Ishikawa (cell line): ENCODE measurements around the gene CAPS.

Experiments used
- CEBPB ChIP-seq: IDR thresholded peaks from 2 replicates; pipeline ENCODE4 v1.6.1; 2012
- CREB1 ChIP-seq: IDR thresholded peaks from 2 replicates; pipeline ENCODE4 v1.6.1; 2012; ENCODE audit warnings: low read depth
- EGR1 ChIP-seq: IDR thresholded peaks from 2 replicates; pipeline ENCODE4 v1.6.1; 2012
- EP300 ChIP-seq: IDR thresholded peaks from 2 replicates; pipeline ENCODE4 v1.6.1; 2012; ENCODE audit warnings: borderline replicate concordance
- FOXM1 ChIP-seq: IDR thresholded peaks from 2 replicates; pipeline ENCODE4 v1.6.1; 2012; ENCODE audit warnings: low read depth, borderline replicate concordance
- MAX ChIP-seq: IDR thresholded peaks from 2 replicates; pipeline ENCODE4 v1.6.1; 2012
- NFIC ChIP-seq: IDR thresholded peaks from 2 replicates; pipeline ENCODE4 v1.6.1; 2012
- RAD21 ChIP-seq: IDR thresholded peaks from 2 replicates; pipeline ENCODE4 v1.6.1; 2012; ENCODE audit warnings: low read depth
- REST ChIP-seq: IDR thresholded peaks from 2 replicates; pipeline ENCODE4 v1.6.1; 2012; ENCODE audit warnings: low read depth, mild to moderate bottlenecking
- TAF1 ChIP-seq: IDR thresholded peaks from 2 replicates; pipeline ENCODE4 v1.6.1; 2012; ENCODE audit warnings: low read depth, mild to moderate bottlenecking
- TCF12 ChIP-seq: IDR thresholded peaks from 2 replicates; pipeline ENCODE4 v1.6.1; 2012; ENCODE audit warnings: low read depth
- TEAD4 ChIP-seq: IDR thresholded peaks from 2 replicates; pipeline ENCODE4 v1.6.1; 2012
- USF1 ChIP-seq: IDR thresholded peaks from 2 replicates; pipeline ENCODE4 v1.6.1; 2012
- YY1 ChIP-seq: IDR thresholded peaks from 2 replicates; pipeline ENCODE4 v1.6.1; 2012; ENCODE audit warnings: low read depth
- ZBTB7A ChIP-seq: IDR thresholded peaks from 2 replicates; pipeline ENCODE4 v1.6.1; 2012; ENCODE audit warnings: low read depth

The CAPS gene

GRCh38 chr19:5870986-5871394 lies 43.1 kb upstream of the CAPS start:
- no peak for TF ChIP-seq ZBTB7A
- TF ChIP-seq FOXM1, result no peak

- TF ChIP-seq EGR1, result no peak
- TF ChIP-seq USF1, result no peak
- TF ChIP-seq RAD21, result no peak
- TF ChIP-seq FOXM1, result no peak
- no peak for TF ChIP-seq EP300
- no peak for TF ChIP-seq CEBPB
- no peak for TF ChIP-seq MAX
- no peak for TF ChIP-seq REST
- no peak for TF ChIP-seq NFIC
- no peak for TF ChIP-seq TEAD4
- TF ChIP-seq YY1, result no peak
- TF ChIP-seq ZBTB7A, result no peak
- no peak for TF ChIP-seq TCF12
- TF ChIP-seq CREB1, result no peak
- TF ChIP-seq TAF1, result no peak
Observed at GRCh38 chr19:5873617-5874199, 40.3 kb upstream of the CAPS start.

GRCh38 chr19:5877427-5877826 lies 36.6 kb upstream of the CAPS start:
- TF ChIP-seq EGR1, result no peak
- no peak for TF ChIP-seq RAD21
- TF ChIP-seq MAX, result no peak
- TF ChIP-seq TEAD4, result no peak
- no peak for TF ChIP-seq USF1
- TF ChIP-seq REST, result no peak
- no peak for TF ChIP-seq FOXM1
- TF ChIP-seq TCF12, result no peak
- TF ChIP-seq TAF1, result no peak
- TF ChIP-seq NFIC, result no peak
- no peak for TF ChIP-seq EP300
- TF ChIP-seq CEBPB, result no peak
- TF ChIP-seq YY1, result no peak
- TF ChIP-seq CREB1, result no peak
- TF ChIP-seq ZBTB7A, result no peak

- TF ChIP-seq TAF1, result no peak
- TF ChIP-seq RAD21, result no peak
- peak; percentile 72 for TF ChIP-seq EP300
- TF ChIP-seq FOXM1, result peak; percentile 43; the same call in 1 of the 2 replicates
- peak; percentile 78 for TF ChIP-seq TCF12
- TF ChIP-seq CEBPB, result peak; percentile 63
- no peak for TF ChIP-seq NFIC
- TF ChIP-seq TEAD4, result 0 out of 2 replicates have a peak, but pooled peaks have one; percentile 7
Observed at GRCh38 chr19:5877882-5878281, 36.2 kb upstream of the CAPS start.

GRCh38 chr19:5880196-5880595 lies 33.9 kb upstream of the CAPS start:
- no peak for TF ChIP-seq NFIC
- TF ChIP-seq YY1, result no peak
- TF ChIP-seq TCF12, result no peak

GRCh38 chr19:5880604-5881078 lies 33.4 kb upstream of the CAPS start:
- TF ChIP-seq CREB1 (no peak), MAX (no peak), RAD21 (no peak), EGR1 (no peak), TCF12 (no peak), USF1 (no peak), CEBPB (no peak), FOXM1 (no peak), NFIC (no peak), REST (no peak), EP300 (no peak)
